Measurements from ENCODE around the gene ABI1. TPM values are rescaled to one million over a fixed set of nuclear protein-coding genes. Genes with fewer than 3 reads are reported as not detected.

Gene ABI1
- total RNA-seq, 2 experiments from 2014 or later = 83.2 to 83.6 TPM

DNA sequence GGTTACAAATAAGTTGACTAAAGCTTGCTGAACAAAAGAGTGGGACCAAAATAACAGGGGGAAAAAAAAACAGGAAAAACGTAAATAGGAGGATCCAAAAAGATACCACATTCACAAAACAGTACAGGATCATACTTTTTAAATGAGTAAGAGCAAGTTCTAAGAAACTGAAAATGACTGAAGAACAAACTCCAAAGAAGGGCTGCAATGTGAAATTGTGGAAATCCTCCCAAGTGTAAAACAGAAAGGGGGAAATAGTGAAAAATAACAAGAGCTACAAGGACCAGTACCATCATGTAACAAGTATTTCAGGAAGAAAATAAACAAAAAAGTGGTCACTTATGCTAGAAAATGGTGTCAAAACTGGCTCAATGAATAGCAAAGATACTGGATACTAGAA, 116.9 kb downstream of the ABI1 start:
- Histone ChIP-seq H3K4me1 (ENCODE audit: insufficient read depth, low read length) (peaks cover 3% of the 10 kb centered on the region), H3K27me3 (ENCODE audit: control insufficient read depth in 1 of 2, insufficient read depth in 2 of 2, low read length in 2 of 2) (no peaks in the 10 kb centered on the region), H3K27ac (ENCODE audit: low read depth in 1 of 2, low read length in 2 of 2) (no peak overlapping the region), H3K9me3 (ENCODE audit: control insufficient read depth in 1 of 2, insufficient read depth in 1 of 2, low read length in 2 of 2) (no peaks in the 10 kb centered on the region), H3K4me3 (ENCODE audit: low read length) (no peak overlapping the region), H3K36me3 (ENCODE audit: insufficient read depth, low read length) (peaks cover 53% of the 10 kb centered on the region)
- peaks cover 35% of the 10 kb centered on the region for H3K4me1 Mint-ChIP-seq (ENCODE audit: low read depth)
- no peaks in the 10 kb centered on the region for H3K9me3 Mint-ChIP-seq
- CTCF ChIA-PET = no interaction called here
- TF ChIP-seq, protein P1, sequence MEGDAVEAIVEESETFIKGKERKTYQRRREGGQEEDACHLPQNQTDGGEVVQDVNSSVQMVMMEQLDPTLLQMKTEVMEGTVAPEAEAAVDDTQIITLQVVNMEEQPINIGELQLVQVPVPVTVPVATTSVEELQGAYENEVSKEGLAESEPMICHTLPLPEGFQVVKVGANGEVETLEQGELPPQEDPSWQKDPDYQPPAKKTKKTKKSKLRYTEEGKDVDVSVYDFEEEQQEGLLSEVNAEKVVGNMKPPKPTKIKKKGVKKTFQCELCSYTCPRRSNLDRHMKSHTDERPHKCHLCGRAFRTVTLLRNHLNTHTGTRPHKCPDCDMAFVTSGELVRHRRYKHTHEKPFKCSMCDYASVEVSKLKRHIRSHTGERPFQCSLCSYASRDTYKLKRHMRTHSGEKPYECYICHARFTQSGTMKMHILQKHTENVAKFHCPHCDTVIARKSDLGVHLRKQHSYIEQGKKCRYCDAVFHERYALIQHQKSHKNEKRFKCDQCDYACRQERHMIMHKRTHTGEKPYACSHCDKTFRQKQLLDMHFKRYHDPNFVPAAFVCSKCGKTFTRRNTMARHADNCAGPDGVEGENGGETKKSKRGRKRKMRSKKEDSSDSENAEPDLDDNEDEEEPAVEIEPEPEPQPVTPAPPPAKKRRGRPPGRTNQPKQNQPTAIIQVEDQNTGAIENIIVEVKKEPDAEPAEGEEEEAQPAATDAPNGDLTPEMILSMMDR (IDR thresholded peaks at IDR 0.05) = no peak
- no peak for DNase-seq
- H3K36me3 Mint-ChIP-seq (ENCODE audit: low read depth) = peaks cover 85% of the 10 kb centered on the region
- H3K27me3 Mint-ChIP-seq = no peaks in the 10 kb centered on the region
- no peak overlapping the region for H3K4me3 Mint-ChIP-seq
- H3K27ac Mint-ChIP-seq = peak overlapping the region; percentile 22
- POLR2A ChIA-PET = no interaction called here
- ATAC-seq (ENCODE audit: poor library complexity) = no peak
- intact Hi-C loops (cut with DNase I, micrococcal nuclease) = loop anchor here in 1 of 2 experiments (5.0 kb wide), 1 partner anchor 113 kb away; no protein-coding TSS in a partner anchor

DNA sequence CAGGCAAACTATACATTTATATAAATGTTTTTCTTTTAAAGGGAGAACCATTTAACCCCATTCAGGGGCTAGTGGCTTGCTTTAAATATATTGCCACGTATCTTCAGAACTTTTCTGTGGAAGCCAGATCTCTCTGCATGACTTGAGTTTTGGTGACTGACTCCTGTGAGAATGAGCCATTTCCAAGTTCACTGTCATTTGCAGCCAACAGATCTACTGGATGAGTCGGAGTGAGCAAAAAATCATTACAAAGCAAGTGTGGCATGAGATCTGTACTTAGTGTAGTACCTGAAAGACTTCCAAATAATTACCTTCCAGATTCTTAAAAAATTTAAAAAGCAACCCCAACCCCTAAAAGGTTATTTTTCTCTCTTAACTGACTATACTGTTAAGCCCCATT, 117.7 kb downstream of the ABI1 start:
- Mint-ChIP-seq H3K4me3 (no peak overlapping the region), H3K4me1 (ENCODE audit: low read depth) (peaks cover 36% of the 10 kb centered on the region), H3K9me3 (no peaks in the 10 kb centered on the region), H3K27ac (peak overlapping the region; percentile 62), H3K27me3 (no peaks in the 10 kb centered on the region), H3K36me3 (ENCODE audit: low read depth) (peaks cover 81% of the 10 kb centered on the region)
- no peak for ATAC-seq (ENCODE audit: poor library complexity)
- Histone ChIP-seq H3K9me3 (ENCODE audit: control insufficient read depth in 1 of 2, insufficient read depth in 1 of 2, low read length in 2 of 2) (no peaks in the 10 kb centered on the region), H3K36me3 (ENCODE audit: insufficient read depth, low read length) (peaks cover 45% of the 10 kb centered on the region), H3K4me3 (ENCODE audit: low read length) (no peak overlapping the region), H3K27me3 (ENCODE audit: control insufficient read depth in 1 of 2, insufficient read depth in 2 of 2, low read length in 2 of 2) (no peaks in the 10 kb centered on the region), H3K27ac (ENCODE audit: low read depth in 1 of 2, low read length in 2 of 2) (no peak overlapping the region), H3K4me1 (ENCODE audit: insufficient read depth, low read length) (peaks cover 3% of the 10 kb centered on the region)
- DNase-seq = no peak
- ChIA-PET POLR2A (no interaction called here), CTCF (no interaction called here)
- TF ChIP-seq, protein P1 (IDR thresholded peaks at IDR 0.05) = no peak
- intact Hi-C loops (cut with DNase I, micrococcal nuclease) = loop anchor here in 1 of 2 experiments (5.0 kb wide), 1 partner anchor 114 kb away; no protein-coding TSS in a partner anchor

DNA sequence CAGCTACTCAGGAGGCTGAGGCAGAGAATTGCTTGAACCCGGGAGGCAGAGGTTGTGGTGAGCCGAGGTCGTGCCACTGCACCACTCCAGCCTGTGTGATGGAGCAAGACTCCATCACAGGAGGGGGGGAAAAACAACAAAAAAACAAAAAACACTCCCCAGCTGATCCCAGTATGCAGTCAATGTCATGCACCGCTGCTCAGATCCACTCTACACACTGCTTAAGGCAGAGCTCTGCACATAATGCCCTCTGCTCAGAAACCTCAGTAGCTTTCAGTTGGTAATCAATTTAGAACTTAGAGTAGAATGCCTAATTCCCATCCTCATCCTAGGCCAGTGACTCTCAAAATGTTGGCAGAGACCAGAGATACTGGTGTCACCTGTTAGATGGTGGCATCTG, 119.4 kb downstream of the ABI1 start:
- DNase-seq (no peak), ATAC-seq (ENCODE audit: poor library complexity) (no peak)
- peaks cover 39% of the 10 kb centered on the region for H3K36me3 ChIP-seq (ENCODE audit: insufficient read depth, low read length)
- no peak overlapping the region for H3K4me3 ChIP-seq (ENCODE audit: low read length)
- Mint-ChIP-seq H3K4me1 (ENCODE audit: low read depth) (peaks cover 44% of the 10 kb centered on the region), H3K9me3 (no peaks in the 10 kb centered on the region), H3K36me3 (ENCODE audit: low read depth) (peaks cover 76% of the 10 kb centered on the region), H3K27ac (no peak overlapping the region), H3K27me3 (no peaks in the 10 kb centered on the region), H3K4me3 (no peak overlapping the region)
- TF ChIP-seq, protein P1 (IDR thresholded peaks at IDR 0.05) = no peak
- ChIA-PET CTCF (no interaction called here), POLR2A (no interaction called here)
- no peaks in the 10 kb centered on the region for H3K9me3 ChIP-seq (ENCODE audit: control insufficient read depth in 1 of 2, insufficient read depth in 1 of 2, low read length in 2 of 2)
- peaks cover 3% of the 10 kb centered on the region for H3K4me1 ChIP-seq (ENCODE audit: insufficient read depth, low read length)
- intact Hi-C loops (cut with DNase I, micrococcal nuclease) = loop anchor here in 1 of 2 experiments (5.0 kb wide), 1 partner anchor 116 kb away; no protein-coding TSS in a partner anchor
- no peak overlapping the region for H3K27ac ChIP-seq (ENCODE audit: low read depth in 1 of 2, low read length in 2 of 2)
- H3K27me3 ChIP-seq (ENCODE audit: control insufficient read depth in 1 of 2, insufficient read depth in 2 of 2, low read length in 2 of 2) = no peaks in the 10 kb centered on the region
